MCF 10A (cell line): Measurements from ENCODE around the gene ZNF43. TPM values are rescaled to one million over a fixed set of nuclear protein-coding genes. Genes with fewer than 3 reads are reported as not detected.
"Not testable (repeated sequence)": the region's sequence is repeated elsewhere in the genome, so short reads cannot be mapped to it uniquely, and the experiment has no call there.

Experiments used
- BruUV-seq: library from RNA; stranded (reverse); fragments of 400-500 nt; replicated peaks from 2 replicates; lab custom pipeline; 2021; lab: Mats Ljungman, UMichigan
- CTCF ChIA-PET: fragments of 300-600 bp; sonication (Branson Sonifier 250); formaldehyde crosslinking; extraction: SDS; loops from one replicate; lab custom pipeline; 2021; ENCODE audit warnings: antibody characterized with exemption, inconsistent platforms; lab: Yijun Ruan, JAX
- POLR2A ChIA-PET: fragments of 300-600, 350-650 bp; sonication (Branson Sonifier 250); formaldehyde crosslinking; extraction: SDS; loops from one replicate; lab custom pipeline; 2020; ENCODE audit warnings: antibody characterized with exemption, inconsistent platforms; lab: Yijun Ruan, JAX
- DNase-seq: peaks from one replicate; pipeline ENCODE4 v3.0.0-alpha.2; 2018; ENCODE audit not compliant: unreplicated experiment
- H3K27ac Mint-ChIP-seq: one replicate; pipeline ENCODE4 v1.8.0; 2022; ENCODE audit warnings: mild to moderate bottlenecking, low read depth, mixed read lengths; ENCODE audit not compliant: unreplicated experiment
- H3K27me3 Mint-ChIP-seq: one replicate; pipeline ENCODE4 v1.8.0; 2022; ENCODE audit warnings: mixed read lengths; ENCODE audit not compliant: insufficient read depth, unreplicated experiment
- H3K36me3 Mint-ChIP-seq: one replicate; pipeline ENCODE4 v1.8.0; 2022; ENCODE audit warnings: mild to moderate bottlenecking, moderate library complexity, mixed read lengths; ENCODE audit not compliant: insufficient read depth, unreplicated experiment
- H3K4me1 Mint-ChIP-seq: one replicate; pipeline ENCODE4 v1.8.0; 2022; ENCODE audit warnings: mixed read lengths; ENCODE audit not compliant: insufficient read depth, unreplicated experiment
- H3K4me3 Mint-ChIP-seq: one replicate; pipeline ENCODE4 v1.8.0; 2022; ENCODE audit warnings: mild to moderate bottlenecking, moderate library complexity, mixed read lengths; ENCODE audit not compliant: unreplicated experiment
- H3K9me3 Mint-ChIP-seq: one replicate; pipeline ENCODE4 v1.8.0; 2022; ENCODE audit warnings: mixed read lengths; ENCODE audit not compliant: unreplicated experiment
- intact Hi-C: fragments of 100-400 bp; cut with micrococcal nuclease; formaldehyde crosslinking; loops from 2 replicates; pipeline ENCODE4 v1.14.1; 2022
- total RNA-seq: library from RNA; stranded (reverse); gene quantifications from 2 replicates; pipeline ENCODE4 v1.2.3, GENCODE V29; 2022
- TF ChIP-seq, protein P1 (sequence below): fragments of 200-600 bp; IDR thresholded peaks from one replicate; pipeline ENCODE4 v1.8.0; 2022; ENCODE audit warnings: antibody characterized with exemption, mild to moderate bottlenecking; ENCODE audit not compliant: unreplicated experiment

ZNF43 gene
- total RNA-seq, 1 experiment from 2014 or later = 0.09 TPM

DNA sequence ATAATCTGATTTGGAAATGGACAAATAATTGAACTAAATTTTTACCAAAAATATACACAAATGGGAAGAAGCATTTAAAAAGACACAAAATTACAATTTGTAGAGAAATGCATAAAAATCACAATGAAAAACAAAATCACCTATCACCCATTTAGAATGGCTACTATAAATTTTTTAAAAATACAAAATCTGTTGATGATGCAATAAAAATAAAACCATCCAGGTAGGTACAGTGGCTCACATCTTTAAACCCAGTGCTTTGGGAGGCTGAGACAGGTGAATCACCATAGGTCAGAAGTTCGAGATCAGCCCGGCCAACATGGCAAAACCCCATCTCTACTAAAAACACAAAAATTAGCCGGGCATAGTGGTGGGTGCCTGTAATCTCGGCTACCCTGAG lies 23.5 kb downstream of the ZNF43 start:
- TF ChIP-seq, protein P1, sequence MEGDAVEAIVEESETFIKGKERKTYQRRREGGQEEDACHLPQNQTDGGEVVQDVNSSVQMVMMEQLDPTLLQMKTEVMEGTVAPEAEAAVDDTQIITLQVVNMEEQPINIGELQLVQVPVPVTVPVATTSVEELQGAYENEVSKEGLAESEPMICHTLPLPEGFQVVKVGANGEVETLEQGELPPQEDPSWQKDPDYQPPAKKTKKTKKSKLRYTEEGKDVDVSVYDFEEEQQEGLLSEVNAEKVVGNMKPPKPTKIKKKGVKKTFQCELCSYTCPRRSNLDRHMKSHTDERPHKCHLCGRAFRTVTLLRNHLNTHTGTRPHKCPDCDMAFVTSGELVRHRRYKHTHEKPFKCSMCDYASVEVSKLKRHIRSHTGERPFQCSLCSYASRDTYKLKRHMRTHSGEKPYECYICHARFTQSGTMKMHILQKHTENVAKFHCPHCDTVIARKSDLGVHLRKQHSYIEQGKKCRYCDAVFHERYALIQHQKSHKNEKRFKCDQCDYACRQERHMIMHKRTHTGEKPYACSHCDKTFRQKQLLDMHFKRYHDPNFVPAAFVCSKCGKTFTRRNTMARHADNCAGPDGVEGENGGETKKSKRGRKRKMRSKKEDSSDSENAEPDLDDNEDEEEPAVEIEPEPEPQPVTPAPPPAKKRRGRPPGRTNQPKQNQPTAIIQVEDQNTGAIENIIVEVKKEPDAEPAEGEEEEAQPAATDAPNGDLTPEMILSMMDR = no peak
- no peak for DNase-seq
- intact Hi-C loops = no loop called here
- H3K27ac Mint-ChIP-seq = no peak overlapping the region
- H3K27me3 Mint-ChIP-seq = no peaks in the 10 kb centered on the region
- H3K4me1 Mint-ChIP-seq = no peaks in the 10 kb centered on the region
- no TSS peak for BruUV-seq
- H3K36me3 Mint-ChIP-seq = no peaks in the 10 kb centered on the region
- H3K9me3 Mint-ChIP-seq = peaks cover 11% of the 10 kb centered on the region
- ChIA-PET CTCF (no interaction called here), POLR2A (no interaction called here)
- H3K4me3 Mint-ChIP-seq = no peak overlapping the region

GRCh38 chr19:21808400-21809000 lies 27.5 kb downstream of the ZNF43 start:
- intact Hi-C loops, H3K27me3 Mint-ChIP-seq, BruUV-seq, H3K4me3 Mint-ChIP-seq, H3K4me1 Mint-ChIP-seq, H3K27ac Mint-ChIP-seq, DNase-seq, H3K36me3 Mint-ChIP-seq, POLR2A ChIA-PET, CTCF ChIA-PET: not testable (repeated sequence)
- H3K9me3 Mint-ChIP-seq = peaks cover 11% of the 10 kb centered on the region

DNA sequence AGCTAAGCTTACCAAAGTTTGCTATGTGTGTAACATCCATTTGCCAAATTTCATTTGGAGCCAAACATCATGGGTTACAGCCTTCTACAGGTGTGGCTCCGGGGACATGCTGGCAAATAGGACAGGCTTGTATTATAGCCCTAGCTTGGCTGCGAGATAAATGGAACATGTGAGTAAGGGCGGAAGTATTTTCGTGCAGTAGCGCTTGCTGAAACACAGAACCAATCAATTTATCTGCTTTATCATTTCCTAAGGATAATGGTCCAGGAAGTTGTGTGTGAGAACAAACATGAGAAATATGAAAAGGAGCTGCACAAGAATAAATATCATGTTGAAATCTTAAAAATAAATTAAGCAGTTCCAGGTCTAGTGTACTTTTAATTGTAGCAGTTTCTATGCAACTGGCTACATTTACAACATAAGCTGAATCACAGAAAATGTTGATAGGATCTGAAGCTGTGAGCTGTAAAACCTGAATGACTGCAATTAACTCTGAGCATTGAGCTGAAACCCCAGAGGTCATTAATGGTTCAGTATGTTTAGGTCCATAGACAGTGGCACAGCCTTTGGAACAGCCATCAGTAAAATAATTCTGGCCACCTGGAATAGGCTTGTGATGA lies 46.4 kb downstream of the ZNF43 start:
- ChIA-PET POLR2A (no interaction called here), CTCF (interaction anchor here (1.2 kb wide), 1 partner anchor 585 kb away, joined by 3 read pairs; no protein-coding TSS in a partner anchor)
- no peak overlapping the region for H3K27ac Mint-ChIP-seq
- no peaks in the 10 kb centered on the region for H3K36me3 Mint-ChIP-seq
- no peaks in the 10 kb centered on the region for H3K27me3 Mint-ChIP-seq
- no peak for DNase-seq
- intact Hi-C loops = no loop called here
- H3K9me3 Mint-ChIP-seq = peaks cover 13% of the 10 kb centered on the region
- no peaks in the 10 kb centered on the region for H3K4me1 Mint-ChIP-seq
- BruUV-seq = no TSS peak
- TF ChIP-seq, protein P1 = no peak
- no peak overlapping the region for H3K4me3 Mint-ChIP-seq

DNA sequence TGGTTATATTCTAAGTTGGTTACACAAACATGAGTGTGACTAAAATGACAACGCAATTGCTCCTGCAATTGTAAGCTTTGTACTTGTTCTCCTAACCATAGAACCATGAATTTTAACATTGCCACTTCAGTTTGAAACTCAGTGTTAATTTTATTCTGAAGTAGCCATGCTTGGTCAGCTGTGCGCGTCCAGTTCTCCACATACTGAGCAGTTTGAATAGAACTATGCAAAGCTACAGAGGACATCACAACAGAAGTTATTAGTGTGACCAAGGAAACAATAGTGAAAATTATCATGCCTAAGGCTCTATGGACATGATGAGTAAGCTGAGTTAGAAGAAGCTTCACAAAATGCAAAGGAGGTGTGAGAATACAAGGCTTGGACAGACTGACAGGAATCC lies 49.0 kb downstream of the ZNF43 start:
- H3K36me3 Mint-ChIP-seq = no peaks in the 10 kb centered on the region
- no peaks in the 10 kb centered on the region for H3K27me3 Mint-ChIP-seq
- ChIA-PET POLR2A (no interaction called here), CTCF (no interaction called here)
- no peak for DNase-seq
- H3K4me1 Mint-ChIP-seq = no peaks in the 10 kb centered on the region
- peaks cover 12% of the 10 kb centered on the region for H3K9me3 Mint-ChIP-seq
- H3K27ac Mint-ChIP-seq = no peak overlapping the region
- intact Hi-C loops = no loop called here
- TF ChIP-seq, protein P1 = no peak
- H3K4me3 Mint-ChIP-seq = no peak overlapping the region
- BruUV-seq = no TSS peak

DNA sequence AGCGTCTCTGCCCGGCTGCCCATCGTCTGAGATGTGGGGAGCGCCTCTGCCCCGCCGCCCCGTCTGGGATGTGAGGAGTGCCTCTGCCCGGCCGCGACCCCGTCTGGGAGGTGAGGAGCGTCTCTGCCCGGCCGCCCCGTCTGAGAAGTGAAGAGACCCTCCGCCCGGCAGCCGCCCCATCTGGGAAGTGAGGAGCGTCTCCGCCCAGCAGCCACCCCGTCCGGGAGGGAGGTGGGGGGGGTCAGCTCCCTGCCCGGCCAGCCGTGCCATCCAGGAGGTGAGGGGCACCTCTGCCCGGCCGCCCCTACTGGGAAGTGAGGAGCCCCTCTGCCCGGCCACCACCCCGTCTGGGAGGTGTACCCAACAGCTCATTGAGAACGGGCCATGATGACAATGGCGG lies 60.2 kb downstream of the ZNF43 start:
- BruUV-seq, H3K36me3 Mint-ChIP-seq, POLR2A ChIA-PET, H3K9me3 Mint-ChIP-seq, H3K27ac Mint-ChIP-seq, DNase-seq, CTCF ChIA-PET, H3K27me3 Mint-ChIP-seq, H3K4me1 Mint-ChIP-seq, H3K4me3 Mint-ChIP-seq, intact Hi-C loops: not testable (repeated sequence)
